Activated CD4-positive, alpha-beta T cell treated with anti-CD3 and anti-CD28 coated beads, Interleukin-2, amount 50 U/mL, for 1 hour (primary cell): ENCODE measurements around the gene TECTB.
"Not testable (repeated sequence)": the region's sequence is repeated elsewhere in the genome, so short reads cannot be mapped to it uniquely, and the experiment has no call there.

Experiments
- DNase-seq: peaks from one replicate; pipeline ENCODE4 v3.0.0-alpha.2; 2020

The TECTB gene

DNA sequence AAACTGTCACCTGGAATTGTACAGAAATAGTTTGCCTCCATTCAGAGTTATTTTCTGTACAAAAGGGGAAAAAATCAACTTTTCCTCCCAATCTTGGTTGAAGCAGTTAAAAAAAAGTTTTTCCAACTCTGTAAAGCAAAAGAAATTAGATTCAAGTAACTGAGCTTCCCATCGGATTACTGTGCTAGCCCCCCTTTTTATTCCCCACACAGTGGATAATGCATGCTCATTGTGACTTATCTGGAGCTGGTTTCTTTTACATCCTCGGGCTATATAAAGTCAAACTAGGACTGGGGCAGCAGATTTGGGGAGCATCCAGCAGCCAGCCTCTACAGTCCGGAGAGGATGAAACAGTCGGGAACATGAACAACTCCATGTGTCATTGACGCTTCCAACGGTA is at the start of gene TECTB:
TSS of gene TECTB (plus strand) at position 301 of the 400 bp plus-strand sequence. CDS start 335 bp downstream, outside the sequence.
- DNase-seq = no peak

DNA sequence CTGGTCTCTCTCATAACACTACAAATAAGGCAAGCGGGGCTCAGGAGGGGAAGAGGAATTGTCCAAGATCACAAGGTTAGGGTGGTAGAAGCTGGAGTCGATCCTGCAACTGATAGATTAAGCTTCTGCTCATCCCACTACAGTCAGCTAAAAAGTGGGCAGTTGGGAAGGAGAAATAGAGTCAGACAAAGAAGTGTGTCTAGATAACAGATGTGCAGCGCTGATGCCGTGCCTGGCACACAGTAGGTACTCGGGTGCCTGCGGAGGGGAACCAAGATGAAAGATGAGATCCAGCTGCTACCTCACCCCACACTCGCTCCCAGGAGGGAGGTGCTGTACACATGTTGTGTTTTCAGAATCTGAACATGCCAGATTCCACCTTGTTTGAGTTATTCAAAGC is 48.1 kb upstream of the TECTB start:
- no peak for DNase-seq

DNA sequence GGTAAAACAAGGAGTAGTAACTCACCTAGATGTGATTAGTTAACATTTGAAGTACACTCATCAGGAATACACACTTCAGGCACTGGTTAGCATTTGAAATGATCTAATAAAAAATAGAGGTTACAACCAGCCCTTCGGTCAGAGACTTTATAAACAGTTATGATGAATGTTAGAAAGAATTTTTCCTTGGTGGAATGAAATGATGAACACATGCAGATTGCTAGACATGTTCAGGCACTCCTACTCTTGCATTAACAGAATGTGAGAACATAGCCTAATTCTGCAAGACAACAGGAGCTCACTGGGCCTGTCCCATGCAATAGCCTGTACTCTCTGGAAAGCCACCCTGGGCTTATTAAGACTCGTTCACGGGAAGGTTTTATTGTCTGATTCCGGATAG is 47.3 kb upstream of the TECTB start:
- DNase-seq = no peak

DNA sequence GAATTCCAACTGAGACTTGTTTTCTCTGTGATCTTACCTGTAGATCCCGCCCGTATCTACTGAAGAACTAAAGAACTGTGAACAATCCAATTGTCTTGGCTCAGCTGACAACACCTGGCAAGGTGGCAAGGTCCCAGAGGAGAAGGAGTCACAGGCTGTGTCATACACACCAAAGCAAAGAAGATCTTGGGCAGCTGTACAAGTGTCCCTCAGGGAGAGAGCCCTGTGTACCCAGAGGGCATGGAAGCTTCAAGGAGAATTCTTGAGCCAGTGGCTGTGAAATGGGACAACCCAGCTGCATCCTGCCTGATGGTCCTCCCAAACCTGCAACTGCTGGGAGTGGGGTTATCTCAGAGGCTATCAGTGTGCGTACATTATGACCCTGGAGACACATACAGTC is 46.7 kb upstream of the TECTB start:
- no peak for DNase-seq

DNA sequence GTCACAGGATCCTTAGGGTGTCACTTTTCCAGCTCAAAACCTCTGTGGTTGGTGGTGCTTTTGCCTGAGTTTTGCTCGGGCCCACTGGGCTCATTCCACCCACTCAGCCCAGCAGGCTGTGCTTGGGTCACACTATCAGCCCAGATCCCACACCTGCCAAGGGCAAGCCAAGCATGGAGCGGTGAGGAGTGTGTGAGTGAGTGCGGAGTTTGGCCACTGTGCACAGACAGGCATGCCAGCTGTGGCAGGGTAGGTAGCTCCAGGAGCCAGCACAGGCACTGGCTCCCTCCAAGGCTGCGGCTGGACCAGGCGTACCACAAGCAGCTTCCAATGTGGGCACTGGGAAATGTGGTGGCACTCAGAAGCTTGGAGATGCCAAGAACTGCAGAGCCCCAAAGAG is 43.9 kb upstream of the TECTB start:
- no peak for DNase-seq

DNA sequence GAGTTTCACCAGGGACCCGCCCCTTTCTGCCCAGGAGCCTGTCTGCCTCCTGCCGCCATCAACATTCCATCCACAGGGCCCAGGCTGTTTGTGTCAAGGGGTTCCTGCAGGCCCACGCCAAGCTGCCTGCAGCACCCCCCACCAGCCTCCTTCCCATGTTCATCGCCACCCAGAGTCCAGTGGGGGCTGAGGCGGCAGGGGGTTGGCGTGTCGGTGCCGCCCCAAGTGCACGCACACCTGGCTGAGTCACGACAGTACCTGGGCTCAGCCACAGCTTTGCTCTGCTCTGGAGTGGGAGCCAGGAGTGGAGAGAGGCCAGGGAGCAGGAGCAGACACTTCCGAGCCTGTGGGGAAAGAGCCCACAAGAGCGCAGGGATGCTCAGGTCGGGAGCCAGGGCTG is 42.8 kb upstream of the TECTB start:
- DNase-seq = no peak

DNA sequence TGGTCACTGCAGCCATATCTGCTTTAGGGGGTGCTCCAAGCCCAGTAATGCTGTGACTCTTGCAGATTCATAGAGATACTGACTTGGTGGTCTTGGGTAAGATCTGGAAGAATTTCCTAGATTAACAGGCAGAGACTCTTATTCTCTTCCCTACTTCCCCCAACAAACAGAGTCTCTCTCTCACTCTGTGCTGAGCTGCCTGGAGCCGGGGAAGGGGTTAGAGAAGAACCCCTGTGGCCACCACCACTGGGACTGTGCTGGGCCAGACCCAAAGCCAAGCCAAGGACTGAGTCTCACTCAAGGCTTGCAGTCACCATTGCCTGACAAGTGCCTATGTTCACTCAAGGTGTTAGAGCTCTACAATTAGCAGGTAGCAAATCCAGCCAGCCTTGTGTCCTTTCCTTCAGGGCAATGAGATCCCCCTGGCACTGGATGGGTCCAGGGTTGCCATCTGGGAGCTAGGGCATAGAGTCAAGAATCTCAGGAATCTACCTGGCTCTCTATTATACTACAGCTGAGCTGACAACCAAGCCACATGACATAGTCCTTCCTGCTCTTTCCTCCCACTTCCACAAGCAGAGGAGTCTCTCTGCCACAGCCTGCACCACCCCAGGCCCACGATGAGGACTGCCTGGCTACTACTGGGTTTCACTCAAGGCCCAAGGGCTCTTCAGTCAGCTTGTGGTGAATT is 41.4 kb upstream of the TECTB start:
- DNase-seq = no peak

GRCh38 chr10:112242769-112243168 is 40.4 kb upstream of the TECTB start:
- no peak for DNase-seq

GRCh38 chr10:112243713-112244112 is 39.5 kb upstream of the TECTB start:
- DNase-seq = no peak

DNA sequence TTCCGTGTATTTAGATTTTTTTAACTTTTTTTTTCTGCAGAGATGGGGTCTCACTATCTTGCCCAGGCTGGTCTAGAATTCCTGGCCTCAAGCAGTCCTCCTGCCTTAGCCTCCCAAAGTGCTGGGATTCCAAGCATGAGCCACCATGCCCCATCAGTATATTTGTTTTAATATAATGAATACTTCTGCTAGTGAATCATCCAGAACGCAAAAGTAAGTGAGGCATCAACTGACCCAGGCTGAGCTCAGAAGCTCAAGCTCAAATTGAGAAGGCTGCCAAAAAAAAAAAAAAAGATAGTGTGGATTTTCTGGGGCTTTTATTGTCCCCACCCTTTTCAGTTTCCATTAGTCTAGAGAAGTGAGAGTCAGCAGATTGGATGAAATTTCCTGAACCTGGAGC is 39.0 kb upstream of the TECTB start:
- DNase-seq = no peak

- no peak for DNase-seq
Observed at GRCh38 chr10:112247791-112248190, 35.4 kb upstream of the TECTB start.

DNA sequence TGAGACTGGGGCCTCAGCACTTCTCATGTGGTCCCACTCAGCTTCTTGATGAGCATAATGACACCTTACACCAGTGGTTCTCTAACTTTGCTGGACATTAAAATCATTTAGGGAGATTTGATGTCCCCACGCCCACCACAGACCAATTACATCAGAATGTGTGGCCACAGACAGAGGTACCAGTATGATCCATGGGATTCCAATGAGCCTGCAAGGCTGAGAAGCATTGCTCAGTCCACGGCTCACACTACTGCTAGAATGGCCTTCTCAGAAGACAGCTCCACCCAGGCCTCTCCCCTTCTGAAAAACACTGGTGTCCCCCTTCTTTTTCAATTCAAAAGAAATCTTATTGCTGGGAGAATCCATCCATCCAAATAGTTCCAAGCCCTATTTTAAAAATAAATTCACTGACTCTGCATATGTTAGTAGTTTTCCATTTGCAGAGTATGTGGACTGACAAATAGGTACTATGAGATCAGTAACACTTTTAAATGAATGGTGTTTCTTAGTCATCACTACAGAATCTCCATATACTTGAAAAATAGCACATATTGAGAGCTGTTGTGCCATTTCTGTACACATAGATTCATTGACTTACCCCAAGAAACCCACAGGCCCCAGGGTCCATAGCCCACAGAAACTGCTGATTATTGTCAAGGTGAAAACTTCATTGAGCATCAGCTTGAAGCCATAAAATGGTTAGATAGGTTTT is 34.5 kb upstream of the TECTB start:
- no peak for DNase-seq

DNA sequence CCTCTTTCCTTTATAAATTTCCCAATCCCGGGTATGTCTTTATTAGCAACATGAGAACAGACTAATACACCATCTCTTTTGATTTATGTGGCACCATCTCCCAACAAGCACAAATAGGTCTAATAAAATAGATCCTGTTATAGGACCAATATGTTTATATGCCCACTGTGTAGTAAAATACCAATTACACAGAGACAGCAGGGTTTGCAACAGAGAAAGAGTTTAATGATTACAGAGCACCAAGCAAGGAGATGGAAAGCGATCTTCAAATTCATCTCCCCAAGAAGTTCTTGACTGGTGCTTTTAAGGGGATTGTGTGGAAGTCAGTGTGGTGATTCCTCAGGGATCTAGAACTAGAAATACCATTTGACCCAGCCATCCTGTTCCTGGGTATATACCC is 33.5 kb upstream of the TECTB start:
- DNase-seq = no peak

DNA sequence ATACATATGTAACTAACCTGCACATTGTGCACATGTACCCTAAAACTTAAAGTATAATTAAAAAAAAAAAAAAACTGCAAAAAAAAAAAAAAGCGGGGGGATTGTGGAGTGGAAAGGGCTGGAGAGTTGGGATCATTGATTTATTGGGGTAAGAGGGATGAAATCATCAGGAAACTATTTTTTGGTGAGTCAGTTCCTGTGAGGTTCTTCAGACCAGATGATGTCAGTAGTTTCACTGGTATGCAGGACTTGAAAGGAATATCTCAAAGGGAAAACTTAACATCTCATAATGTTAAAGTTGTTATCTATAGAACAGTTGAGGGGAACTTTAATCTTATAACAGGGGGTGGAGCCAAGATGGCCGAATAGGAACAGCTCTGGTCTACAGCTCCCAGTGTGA is 32.6 kb upstream of the TECTB start:
- DNase-seq = no peak

DNA sequence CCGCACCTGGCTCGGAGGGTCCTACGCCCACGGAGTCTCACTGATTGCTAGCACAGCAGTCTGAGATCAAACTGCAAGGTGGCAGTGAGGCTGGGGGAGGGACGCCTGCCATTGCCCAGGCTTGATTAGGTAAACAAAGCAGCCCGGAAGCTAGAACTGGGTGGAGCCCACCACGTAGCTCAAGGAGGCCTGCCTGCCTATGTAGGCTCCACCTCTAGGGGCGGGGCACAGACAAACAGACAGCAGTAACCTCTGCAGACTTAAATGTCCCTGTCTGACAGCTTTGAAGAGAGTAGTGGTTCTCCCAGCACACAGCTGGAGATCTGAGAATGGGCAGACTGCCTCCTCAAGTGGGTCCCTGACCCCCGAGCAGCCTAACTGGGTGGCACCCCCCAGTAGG is 32.0 kb upstream of the TECTB start:
- not testable (repeated sequence) for DNase-seq

DNA sequence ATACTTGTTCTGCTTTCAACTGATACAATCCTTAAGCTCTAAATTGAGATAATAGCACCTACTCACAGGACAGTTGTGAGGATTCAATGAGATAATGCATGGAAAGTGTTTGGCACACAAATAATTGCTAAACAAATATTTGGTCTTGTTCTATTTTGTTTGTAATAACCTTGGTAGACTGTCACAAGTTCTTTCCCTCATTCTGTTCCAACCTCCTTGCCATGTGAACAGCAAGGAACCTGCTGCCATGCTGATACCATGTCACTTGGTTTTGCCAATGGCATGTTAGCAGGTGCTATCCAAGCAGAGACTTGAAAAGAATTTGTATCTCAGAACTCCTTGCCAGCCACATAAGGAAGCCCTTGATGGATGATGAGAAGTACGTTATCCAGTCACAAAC is 24.8 kb upstream of the TECTB start:
- no peak for DNase-seq

GRCh38 chr10:112259688-112260087 is 23.5 kb upstream of the TECTB start:
- DNase-seq = no peak

- DNase-seq = no peak
Observed at GRCh38 chr10:112260831-112261230, 22.4 kb upstream of the TECTB start.

- DNase-seq = no peak
Observed at GRCh38 chr10:112261281-112261822, 21.8 kb upstream of the TECTB start.

DNA sequence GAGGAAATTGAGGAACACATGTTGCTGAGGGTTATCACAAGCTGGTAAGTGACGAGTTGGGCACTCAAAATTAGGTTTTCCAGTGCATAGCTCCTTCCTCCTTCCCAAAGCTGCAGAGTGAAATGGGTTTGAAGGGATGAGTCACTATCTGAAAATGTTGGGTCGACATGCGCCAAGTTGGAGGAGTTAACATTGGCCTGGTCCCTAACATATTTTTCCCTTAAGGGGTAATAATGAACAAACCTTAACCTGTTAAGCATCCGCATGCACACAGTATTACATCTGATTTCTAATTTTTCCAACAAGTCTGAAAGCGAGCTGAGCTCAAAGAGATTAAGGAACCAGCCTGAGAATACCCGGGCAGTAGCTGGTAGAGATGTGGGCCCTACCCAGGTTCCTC is 20.7 kb upstream of the TECTB start:
- DNase-seq = no peak

DNA sequence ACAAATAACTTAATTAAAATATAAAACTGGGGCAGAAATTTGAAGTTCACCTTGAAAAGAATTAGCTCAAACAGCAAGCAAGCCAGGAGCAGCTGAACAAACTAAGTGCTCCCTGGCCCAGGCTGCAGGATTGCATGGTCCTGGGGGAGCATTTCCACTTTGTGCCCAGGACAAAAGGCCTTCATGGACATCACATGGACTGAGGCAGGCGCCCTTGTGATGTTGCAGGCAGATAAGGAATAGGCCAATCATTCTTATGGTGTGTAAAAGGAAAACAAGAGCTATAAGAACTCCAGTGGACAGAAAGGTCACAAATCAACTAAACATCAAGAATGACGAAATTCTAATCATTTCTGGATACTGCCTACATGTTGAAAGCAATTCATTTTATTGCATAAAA is 17.5 kb upstream of the TECTB start:
- DNase-seq = no peak

GRCh38 chr10:112269266-112269665 is 13.9 kb upstream of the TECTB start:
- no peak for DNase-seq

GRCh38 chr10:112271982-112272381 is 11.2 kb upstream of the TECTB start:
- DNase-seq = no peak

DNA sequence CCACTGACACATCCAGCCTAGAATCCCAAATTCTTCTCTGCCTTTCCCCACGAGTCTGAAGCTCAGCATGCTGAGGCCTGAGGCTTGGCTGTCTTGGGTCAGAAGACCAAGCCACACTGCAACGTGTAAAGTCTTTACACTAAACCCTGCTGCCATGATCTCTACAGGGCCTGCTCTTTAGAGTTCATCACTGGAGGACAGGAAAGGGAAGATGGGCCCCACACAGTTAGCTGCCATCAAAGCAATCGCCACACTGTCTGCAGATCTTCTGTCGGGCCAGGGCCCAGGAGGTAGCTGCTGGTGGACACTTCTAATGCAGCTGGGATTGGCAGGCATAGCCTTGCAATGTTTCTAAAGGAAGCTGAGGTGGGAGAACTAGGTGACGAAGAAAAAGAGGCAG is 8.4 kb upstream of the TECTB start:
- DNase-seq = no peak
